Duodenal mucosa (tissue), 2 donors: ENCODE results near the gene NMT1.
"Not testable (repeated sequence)": the region's sequence is repeated elsewhere in the genome, so short reads cannot be mapped to it uniquely, and the experiment has no call there.

ENCODE experiments used
- H3K27ac ChIP-seq: one replicate; pipeline ENCODE4 v1.7.0; 2013; ENCODE audit warnings: low read depth, low read length
- H3K27me3 ChIP-seq, 2 donors: one replicate each; pipeline ENCODE4 v1.7.0; 2013; ENCODE audit warnings: low read length in 2 of 2, control low read depth in 1 of 2; ENCODE audit not compliant: insufficient read depth in 2 of 2, control insufficient read depth in 1 of 2
- H3K36me3 ChIP-seq, 2 donors: one replicate each; pipeline ENCODE4 v1.7.0; 2013; ENCODE audit warnings: low read length in 2 of 2, control low read depth in 1 of 2; ENCODE audit not compliant: insufficient read depth in 2 of 2, control insufficient read depth in 1 of 2
- H3K4me1 ChIP-seq, 2 donors: one replicate each; pipeline ENCODE4 v1.7.0; 2013; ENCODE audit warnings: low read length in 2 of 2, control low read depth in 1 of 2; ENCODE audit not compliant: insufficient read depth in 2 of 2, control insufficient read depth in 1 of 2
- H3K4me3 ChIP-seq, 2 donors: one replicate each; pipeline ENCODE4 v1.7.0; 2013; ENCODE audit warnings: low read length in 2 of 2, low read depth in 1 of 2
- H3K9ac ChIP-seq, 2 donors: one replicate each; pipeline ENCODE4 v1.7.0; 2013; ENCODE audit warnings: low read length in 2 of 2, low read depth in 1 of 2
- H3K9me3 ChIP-seq, 2 donors: one replicate each; pipeline ENCODE4 v1.7.0; 2013; ENCODE audit warnings: low read length in 2 of 2, control low read depth in 1 of 2; ENCODE audit not compliant: control insufficient read depth in 1 of 2

NMT1 gene

DNA sequence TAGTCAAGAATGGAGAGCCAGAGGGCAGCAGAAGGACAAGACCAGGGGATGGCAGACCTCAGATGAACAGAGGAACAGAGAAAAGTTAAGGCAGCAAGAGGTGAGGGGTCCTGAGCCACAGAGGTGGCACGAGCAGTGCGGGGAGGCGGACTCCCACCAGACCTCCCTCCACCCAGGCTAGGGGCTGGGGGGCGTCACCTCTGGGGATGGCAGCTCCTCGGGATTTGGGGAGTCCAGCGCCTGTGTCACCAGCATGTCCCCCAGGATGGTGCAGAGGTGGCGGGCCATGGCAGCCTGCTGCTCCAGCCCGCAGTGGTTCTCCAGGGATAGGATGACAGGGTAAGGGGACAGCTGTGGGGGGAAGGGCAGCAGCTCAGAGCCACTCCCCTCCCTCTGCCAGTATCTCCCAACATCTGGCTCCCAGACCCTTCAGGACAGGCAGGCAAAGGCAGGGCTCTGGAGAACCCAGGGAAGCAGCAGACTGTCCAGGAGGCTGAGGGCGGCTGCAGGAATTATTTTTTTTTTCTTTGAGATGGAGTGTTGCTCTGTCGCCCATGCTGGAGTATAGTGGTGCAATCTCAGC lies 55.4 kb downstream of the NMT1 start:
- Histone ChIP-seq H3K27ac (no peak overlapping the region), H3K4me1 (no peaks in the 10 kb centered on the region), H3K9me3 (no peaks in the 10 kb centered on the region), H3K36me3 (no peaks in the 10 kb centered on the region), H3K9ac (no peak overlapping the region), H3K27me3 (no peaks in the 10 kb centered on the region), H3K4me3 (no peak overlapping the region)

DNA sequence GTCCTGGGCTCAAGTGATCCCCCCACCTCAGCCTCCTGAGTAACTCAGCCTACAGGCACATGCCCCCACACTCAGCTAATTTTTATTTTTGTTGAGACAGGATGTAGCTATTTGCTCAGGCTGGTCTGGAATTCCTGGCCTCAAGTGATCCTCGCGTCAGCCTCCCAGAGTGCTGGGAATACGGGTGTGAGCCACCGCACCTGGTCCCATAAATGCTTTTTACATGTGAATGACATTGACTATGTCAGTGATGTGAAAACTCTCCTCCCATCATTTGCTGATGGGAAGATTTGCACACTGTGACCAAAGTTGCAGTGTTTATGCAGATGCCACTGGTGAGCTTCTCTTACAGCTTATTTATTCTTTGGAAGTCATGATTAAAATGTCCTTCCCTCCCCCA lies 56.2 kb downstream of the NMT1 start:
- H3K27me3 ChIP-seq = no peaks in the 10 kb centered on the region
- H3K9ac ChIP-seq = no peak overlapping the region
- H3K27ac ChIP-seq = no peak overlapping the region
- no peak overlapping the region for H3K4me3 ChIP-seq
- peaks cover 0 to 1% of the 10 kb centered on the region in 2 donors for H3K4me1 ChIP-seq
- no peaks in the 10 kb centered on the region for H3K36me3 ChIP-seq
- H3K9me3 ChIP-seq = no peaks in the 10 kb centered on the region

DNA sequence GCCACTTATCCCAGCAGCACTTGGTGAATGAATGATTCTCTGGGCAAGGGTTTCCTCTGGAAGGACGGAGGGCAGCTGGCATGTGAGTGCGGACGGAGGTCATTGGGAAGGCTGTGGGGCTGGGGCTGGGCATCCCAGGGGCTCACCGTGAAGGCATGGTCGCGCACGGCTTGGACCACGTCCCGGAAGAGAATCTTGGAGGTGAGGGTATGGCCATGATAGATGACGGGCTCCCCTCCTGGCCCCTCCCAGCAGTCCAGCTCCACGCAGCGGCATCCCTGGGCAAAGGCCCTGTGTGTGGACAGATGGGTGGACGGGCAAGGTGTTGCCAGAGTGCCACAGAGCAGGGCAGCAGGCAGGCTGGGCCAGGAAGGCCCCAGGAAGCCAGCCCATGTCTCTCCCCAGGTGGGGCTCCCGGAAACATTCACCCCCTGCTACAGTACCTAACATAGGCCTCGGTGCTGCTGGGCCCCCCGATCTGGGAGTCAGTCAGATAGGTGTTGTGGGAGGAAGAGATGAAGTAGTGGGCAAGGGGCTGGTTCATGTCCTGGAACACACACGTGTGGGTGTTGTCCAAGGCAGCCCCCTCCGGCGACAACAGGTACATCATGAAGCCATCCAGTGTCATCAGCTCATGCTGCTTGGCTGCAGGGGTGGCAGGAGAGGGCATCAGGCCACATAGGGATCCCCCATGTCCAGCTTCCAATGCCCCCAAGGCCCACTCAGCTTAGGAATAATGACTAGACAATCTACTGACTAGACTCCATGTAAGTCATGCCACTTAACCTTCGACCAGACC lies 56.9 kb downstream of the NMT1 start:
- Histone ChIP-seq H3K27ac (no peak overlapping the region), H3K36me3 (no peaks in the 10 kb centered on the region), H3K9me3 (no peaks in the 10 kb centered on the region), H3K27me3 (no peaks in the 10 kb centered on the region), H3K9ac (no peak overlapping the region), H3K4me3 (no peak overlapping the region), H3K4me1 (peaks cover 7 to 8% of the 10 kb centered on the region in 2 donors)

- Histone ChIP-seq H3K9me3 (no peaks in the 10 kb centered on the region), H3K27me3 (no peaks in the 10 kb centered on the region), H3K4me3 (no peak overlapping the region), H3K4me1 (peaks cover 13% of the 10 kb centered on the region in 2 donors), H3K36me3 (no peaks in the 10 kb centered on the region), H3K27ac (no peak overlapping the region), H3K9ac (no peak overlapping the region)
Observed at GRCh38 chr17:45118691-45119090, 57.6 kb downstream of the NMT1 start.

DNA sequence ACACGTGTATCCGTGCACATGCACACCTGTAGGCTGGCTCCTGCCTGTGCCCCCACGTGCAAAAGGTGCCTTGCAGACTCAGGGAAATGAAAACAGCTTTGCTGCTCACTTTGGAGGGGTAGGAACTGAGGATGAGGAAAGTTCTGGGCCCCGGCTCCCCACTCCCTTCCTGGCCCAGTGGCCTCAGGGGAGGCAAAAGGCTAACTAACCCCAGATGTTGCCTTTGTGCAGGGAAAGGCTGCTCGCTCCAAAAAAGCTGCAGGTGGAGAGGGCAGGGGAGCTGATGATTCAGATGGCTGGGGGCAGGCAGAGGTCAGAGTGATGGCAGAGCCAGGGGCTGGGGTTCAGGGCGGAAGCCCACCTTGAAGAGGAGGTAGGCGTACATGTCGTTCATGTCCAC lies 58.8 kb downstream of the NMT1 start:
- Histone ChIP-seq H3K9me3 (no peaks in the 10 kb centered on the region), H3K27ac (no peak overlapping the region), H3K4me1 (peaks cover 24% of the 10 kb centered on the region in 2 donors), H3K27me3 (no peaks in the 10 kb centered on the region), H3K9ac (no peak overlapping the region), H3K4me3 (no peak overlapping the region), H3K36me3 (no peaks in the 10 kb centered on the region)

DNA sequence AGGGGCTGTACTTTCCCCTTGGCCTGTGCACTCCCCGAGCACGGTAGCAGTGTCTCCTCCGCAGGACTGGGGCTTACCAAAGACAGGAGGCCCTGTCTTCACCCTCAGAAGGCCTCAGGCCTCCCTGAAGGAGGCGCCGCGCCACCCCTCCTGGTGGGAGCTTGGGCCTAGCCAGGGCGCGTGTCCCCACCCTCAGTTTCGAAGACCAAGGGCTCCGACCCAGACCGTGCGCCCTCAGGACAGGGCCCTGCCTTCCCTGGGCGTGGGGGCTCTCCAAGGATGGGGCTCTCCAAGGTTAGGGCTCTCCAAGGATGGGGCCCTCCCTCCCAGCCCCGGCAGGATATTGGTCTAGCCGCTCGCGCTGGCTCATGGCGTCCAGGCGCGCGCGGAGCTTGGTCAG lies 59.4 kb downstream of the NMT1 start:
- H3K36me3 ChIP-seq = no peaks in the 10 kb centered on the region
- no peak overlapping the region for H3K4me3 ChIP-seq
- H3K9ac ChIP-seq = no peak overlapping the region
- H3K9me3 ChIP-seq = no peaks in the 10 kb centered on the region
- peaks cover 24% of the 10 kb centered on the region in 2 donors for H3K4me1 ChIP-seq
- no peaks in the 10 kb centered on the region for H3K27me3 ChIP-seq
- H3K27ac ChIP-seq = no peak overlapping the region

- Histone ChIP-seq H3K27me3 (no peaks in the 10 kb centered on the region), H3K27ac (no peak overlapping the region), H3K4me3 (no peak overlapping the region), H3K9me3 (no peaks in the 10 kb centered on the region), H3K9ac (no peak overlapping the region), H3K4me1 (peaks cover 24% of the 10 kb centered on the region in 2 donors), H3K36me3 (no peaks in the 10 kb centered on the region)
Observed at GRCh38 chr17:45121055-45121454, 59.9 kb downstream of the NMT1 start.

GRCh38 chr17:45123076-45123770 lies 62.1 kb downstream of the NMT1 start:
- H3K9me3 ChIP-seq = no peaks in the 10 kb centered on the region
- no peak overlapping the region for H3K27ac ChIP-seq
- no peaks in the 10 kb centered on the region for H3K27me3 ChIP-seq
- H3K4me3 ChIP-seq = no peak overlapping the region
- H3K36me3 ChIP-seq = no peaks in the 10 kb centered on the region
- no peak overlapping the region for H3K9ac ChIP-seq
- H3K4me1 ChIP-seq = peaks cover 38 to 39% of the 10 kb centered on the region in 2 donors

GRCh38 chr17:45123930-45124796 lies 63.0 kb downstream of the NMT1 start:
- no peaks in the 10 kb centered on the region for H3K36me3 ChIP-seq
- H3K27ac ChIP-seq = peak overlapping the region; percentile 46
- no peak overlapping the region for H3K4me3 ChIP-seq
- H3K9me3 ChIP-seq = no peaks in the 10 kb centered on the region
- peaks cover 41 to 42% of the 10 kb centered on the region in 2 donors for H3K4me1 ChIP-seq
- H3K27me3 ChIP-seq = no peaks in the 10 kb centered on the region
- no peak overlapping the region for H3K9ac ChIP-seq

- peaks cover 47% of the 10 kb centered on the region in 2 donors for H3K4me1 ChIP-seq
- H3K27ac ChIP-seq = peak overlapping the region; percentile 46
- H3K9ac ChIP-seq = not testable (repeated sequence)
Observed at GRCh38 chr17:45124797-45125122, 63.6 kb downstream of the NMT1 start.

More at GRCh38 chr17:45124797-45125122, 63.6 kb downstream of the NMT1 start:
- not testable (repeated sequence) for H3K4me3 ChIP-seq, H3K9me3 ChIP-seq, H3K36me3 ChIP-seq, H3K27me3 ChIP-seq
